HCT116 (cell line): ENCODE results near the gene YEATS4.

Experiments
- CTCF ChIP-seq, 3 experiments: fragments of 200-600 bp in 1 of 3; sonication (generic) in 1 of 3; IDR thresholded peaks in 2 of 3; conservative IDR thresholded peaks in 1 of 3; 2 replicates each; pipeline ENCODE4 v1.5.1; 2012 to 2017; ENCODE audit warnings: low read depth in 2 of 3, low read length in 2 of 3, antibody characterized with exemption in 1 of 3, borderline replicate concordance in 1 of 3, control low read depth in 1 of 3, mild to moderate bottlenecking in 1 of 3, mixed read lengths in 1 of 3, mixed run types in 1 of 3, moderate library complexity in 1 of 3; ENCODE audit not compliant: insufficient read depth in 1 of 3
- POLR2A ChIP-seq: IDR thresholded peaks from 2 replicates; pipeline ENCODE4 v1.7.0; 2011; ENCODE audit warnings: borderline replicate concordance; ENCODE audit not compliant: insufficient read depth, insufficient read length; ENCODE audit errors: extremely low read depth
- REST ChIP-seq: IDR thresholded peaks from 2 replicates; pipeline ENCODE4 v1.6.1; 2012; ENCODE audit warnings: low read depth

GRCh38 chr12:69392179-69392928 is 32.8 kb downstream of the YEATS4 start:
- TF ChIP-seq CTCF (IDR thresholded peaks at IDR 0.05 in 2 of 3, conservative IDR thresholded peaks at IDR 0.05 in 1 of 3; ENCODE audit: borderline replicate concordance in 1 of 3, insufficient read depth in 1 of 3, low read depth in 2 of 3, low read length in 2 of 3) (no peak), POLR2A (no peak), REST (no peak)
